ENCODE data around the gene TTC16. TPM values are rescaled to one million over a fixed set of nuclear protein-coding genes. Genes with fewer than 3 reads are reported as not detected.

Gene TTC16
- total RNA-seq, 1 donor = not detected

GRCh38 chr9:127773981-127774380 lies 58.1 kb downstream of the TTC16 start:
- H3K4me3 ChIP-seq (ENCODE audit: low read depth, low read length) = no peak overlapping the region
- no peak for DNase-seq (ENCODE audit: low read depth)
- TF ChIP-seq, protein P1, sequence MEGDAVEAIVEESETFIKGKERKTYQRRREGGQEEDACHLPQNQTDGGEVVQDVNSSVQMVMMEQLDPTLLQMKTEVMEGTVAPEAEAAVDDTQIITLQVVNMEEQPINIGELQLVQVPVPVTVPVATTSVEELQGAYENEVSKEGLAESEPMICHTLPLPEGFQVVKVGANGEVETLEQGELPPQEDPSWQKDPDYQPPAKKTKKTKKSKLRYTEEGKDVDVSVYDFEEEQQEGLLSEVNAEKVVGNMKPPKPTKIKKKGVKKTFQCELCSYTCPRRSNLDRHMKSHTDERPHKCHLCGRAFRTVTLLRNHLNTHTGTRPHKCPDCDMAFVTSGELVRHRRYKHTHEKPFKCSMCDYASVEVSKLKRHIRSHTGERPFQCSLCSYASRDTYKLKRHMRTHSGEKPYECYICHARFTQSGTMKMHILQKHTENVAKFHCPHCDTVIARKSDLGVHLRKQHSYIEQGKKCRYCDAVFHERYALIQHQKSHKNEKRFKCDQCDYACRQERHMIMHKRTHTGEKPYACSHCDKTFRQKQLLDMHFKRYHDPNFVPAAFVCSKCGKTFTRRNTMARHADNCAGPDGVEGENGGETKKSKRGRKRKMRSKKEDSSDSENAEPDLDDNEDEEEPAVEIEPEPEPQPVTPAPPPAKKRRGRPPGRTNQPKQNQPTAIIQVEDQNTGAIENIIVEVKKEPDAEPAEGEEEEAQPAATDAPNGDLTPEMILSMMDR (IDR thresholded peaks at IDR 0.05; ENCODE audit: insufficient read depth, low read length) = no peak

GRCh38 chr9:127776195-127776923 lies 60.5 kb downstream of the TTC16 start:
- TF ChIP-seq, protein P1 (IDR thresholded peaks at IDR 0.05; ENCODE audit: insufficient read depth, low read length) = no peak
- no peak overlapping the region for H3K4me3 ChIP-seq (ENCODE audit: low read depth, low read length)
- DNase-seq (ENCODE audit: low read depth) = no peak

DNA sequence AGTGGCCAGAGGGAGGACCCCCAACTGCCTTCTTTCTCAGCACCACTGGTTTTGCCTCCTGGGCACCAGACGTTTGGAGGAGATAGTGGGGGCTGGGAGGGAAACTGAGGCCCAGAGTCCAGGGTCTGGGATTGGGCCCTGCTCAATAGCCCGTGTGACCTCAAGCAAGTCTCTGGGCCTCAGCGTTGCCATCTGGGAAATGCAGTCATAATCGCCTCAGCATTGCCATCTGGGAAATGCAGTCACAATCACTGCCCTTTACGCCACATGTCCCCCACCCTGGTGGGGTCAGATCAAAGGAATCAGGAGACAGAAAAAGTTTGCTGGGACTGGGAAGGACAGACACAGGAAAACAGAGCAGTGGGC lies 61.0 kb downstream of the TTC16 start:
- no peak overlapping the region for H3K4me3 ChIP-seq (ENCODE audit: low read depth, low read length)
- DNase-seq (ENCODE audit: low read depth) = no peak
- TF ChIP-seq, protein P1 (IDR thresholded peaks at IDR 0.05; ENCODE audit: insufficient read depth, low read length) = no peak

GRCh38 chr9:127777368-127777980 lies 61.6 kb downstream of the TTC16 start:
- no peak for DNase-seq (ENCODE audit: low read depth)
- TF ChIP-seq, protein P1 (IDR thresholded peaks at IDR 0.05; ENCODE audit: insufficient read depth, low read length) = no peak

GRCh38 chr9:127778280-127779135 lies 62.6 kb downstream of the TTC16 start, which contains the start of gene SH2D3C:
Gene SH2D3C (minus strand): TSS chr9:127778666. CDS start chr9:127778627, 39 bp downstream.
- DNase-seq (ENCODE audit: low read depth) = no peak
- H3K4me3 ChIP-seq (ENCODE audit: low read depth, low read length) = no peak within 1 kb of the TSS
- TF ChIP-seq, protein P1 (IDR thresholded peaks at IDR 0.05; ENCODE audit: insufficient read depth, low read length) = no peak

More at GRCh38 chr9:127777368-127777980, 61.6 kb downstream of the TTC16 start:
- no peak overlapping the region for H3K4me3 ChIP-seq (ENCODE audit: low read depth, low read length)

DNA sequence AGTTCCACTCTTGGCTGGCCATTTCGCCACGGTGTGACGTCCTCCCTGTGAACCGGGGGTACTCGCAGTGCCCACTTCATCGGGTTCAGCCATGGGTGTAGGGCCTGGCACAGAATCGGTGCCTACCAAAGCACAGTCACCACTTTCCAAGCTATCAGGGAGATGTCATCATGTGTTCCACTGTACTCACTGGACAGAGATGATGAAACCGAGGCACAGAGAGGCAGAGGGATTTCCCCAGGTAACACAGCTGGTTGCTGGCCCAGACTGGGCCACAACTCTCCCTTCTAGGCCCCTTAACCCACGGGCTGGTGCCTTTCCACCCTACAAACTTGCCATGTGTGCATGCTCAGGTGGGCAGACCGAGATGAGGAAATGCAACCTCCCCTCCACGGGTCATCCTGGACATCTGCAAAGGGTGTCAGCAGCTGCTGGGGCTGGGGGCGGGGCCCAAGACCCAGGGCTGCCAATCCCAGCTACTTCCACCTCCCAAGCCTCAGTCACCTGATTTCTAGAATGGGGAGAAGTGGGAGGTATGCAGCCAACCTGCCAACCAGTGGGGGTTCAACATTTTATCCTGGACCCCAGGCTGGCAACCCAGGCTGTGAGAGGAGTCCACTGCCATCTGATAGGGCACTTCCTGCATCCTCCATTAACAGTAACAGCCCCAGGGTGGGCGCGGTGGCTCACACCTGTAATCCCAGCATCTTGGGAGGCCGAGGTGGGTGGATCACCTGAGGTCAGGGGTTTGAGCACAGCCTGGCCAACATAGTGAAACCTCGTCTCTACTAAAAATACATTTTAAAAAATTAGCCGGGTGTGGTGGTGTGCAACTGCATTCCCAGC lies 63.5 kb downstream of the TTC16 start:
- TF ChIP-seq, protein P1 (IDR thresholded peaks at IDR 0.05; ENCODE audit: insufficient read depth, low read length) = no peak
- peak; percentile 40 for DNase-seq (ENCODE audit: low read depth)
- no peak overlapping the region for H3K4me3 ChIP-seq (ENCODE audit: low read depth, low read length)
